GM18499 (cell line): ENCODE data around the gene SRGAP3.

Experiments used
- ATAC-seq: cut with Tn5 transposase; IDR thresholded peaks from one replicate; pipeline ENCODE4 v1.9.1; 2021; ENCODE audit warnings: moderate number of reproducible peaks; ENCODE audit not compliant: insufficient read depth, unreplicated experiment

The SRGAP3 gene

DNA sequence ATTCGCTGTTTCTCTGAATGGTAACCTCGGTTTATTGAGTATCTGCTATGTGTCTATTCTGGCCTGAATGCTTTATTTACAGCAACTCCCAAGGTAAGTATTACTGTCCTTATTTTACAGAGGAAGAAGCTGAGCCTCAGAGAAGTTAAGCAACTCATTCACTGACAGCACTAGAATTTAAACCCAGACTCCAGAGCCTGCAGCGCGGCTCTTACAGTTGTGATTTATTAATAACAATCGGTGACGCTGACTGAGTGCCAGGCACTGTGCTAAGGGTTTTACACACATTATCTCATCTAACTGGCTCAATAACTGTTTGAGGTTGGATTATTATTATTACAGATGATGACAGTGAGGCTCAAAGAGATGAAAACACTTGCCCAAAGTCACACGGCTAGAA is 19.6 kb downstream of the SRGAP3 start:
- ATAC-seq: no peak

DNA sequence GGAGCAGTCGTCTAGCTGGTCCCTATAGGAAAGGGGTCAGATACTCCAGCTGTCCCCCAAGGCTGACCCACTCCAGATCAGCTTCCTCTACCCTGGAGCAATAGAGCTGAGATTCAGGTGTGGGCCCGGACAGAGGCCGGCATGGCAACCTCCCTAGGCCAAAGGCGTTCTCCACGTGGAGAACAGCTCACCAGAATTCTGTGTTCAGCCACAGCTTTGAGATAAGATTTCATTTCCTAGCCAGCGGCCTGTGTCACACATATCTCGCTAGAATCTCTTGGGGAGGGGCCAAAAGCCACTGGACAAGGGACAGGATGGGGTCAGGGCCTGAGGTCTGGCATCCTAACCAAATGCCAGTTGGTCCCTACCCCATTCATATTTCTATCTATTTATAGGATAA is 20.1 kb downstream of the SRGAP3 start:
- ATAC-seq: no peak

DNA sequence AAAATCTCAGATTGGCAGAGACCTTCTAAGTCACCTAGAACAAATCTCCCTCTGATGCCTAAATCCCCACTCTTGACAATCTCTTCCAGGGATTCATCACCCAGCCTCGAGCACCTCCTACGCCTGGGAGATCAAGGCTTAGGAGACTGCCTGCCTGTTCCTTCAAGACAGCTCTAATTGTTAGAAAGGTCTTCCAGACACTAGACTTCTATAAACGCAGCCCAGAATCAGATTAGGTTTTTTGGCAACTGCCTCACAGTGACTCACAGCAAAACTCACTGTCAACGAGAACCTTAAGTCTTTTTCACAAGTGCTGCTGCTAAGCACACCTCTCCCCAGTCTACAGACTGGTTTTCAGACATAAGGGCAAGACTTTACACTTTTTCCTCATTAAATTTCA is 23.1 kb downstream of the SRGAP3 start:
- ATAC-seq: no peak

DNA sequence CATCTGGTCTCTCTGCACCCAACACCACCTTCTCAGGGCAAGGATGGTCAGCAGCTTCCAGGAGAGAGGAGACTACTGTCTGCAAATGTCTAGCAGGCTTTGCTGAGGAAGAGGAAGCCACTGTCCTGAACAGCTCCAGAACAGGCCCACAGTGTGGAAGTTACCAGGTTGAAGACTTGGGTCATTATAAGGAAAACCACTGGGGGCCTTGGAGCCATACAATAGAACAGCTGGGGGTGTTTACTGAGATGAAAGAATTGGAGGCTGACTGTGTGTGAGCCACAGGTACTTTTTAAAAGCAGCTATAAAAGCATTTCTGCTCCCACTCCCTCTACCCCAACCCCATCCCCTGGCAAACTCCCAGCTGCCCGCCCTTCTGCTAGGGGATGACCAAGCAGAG is 24.2 kb downstream of the SRGAP3 start:
- ATAC-seq: no peak

DNA sequence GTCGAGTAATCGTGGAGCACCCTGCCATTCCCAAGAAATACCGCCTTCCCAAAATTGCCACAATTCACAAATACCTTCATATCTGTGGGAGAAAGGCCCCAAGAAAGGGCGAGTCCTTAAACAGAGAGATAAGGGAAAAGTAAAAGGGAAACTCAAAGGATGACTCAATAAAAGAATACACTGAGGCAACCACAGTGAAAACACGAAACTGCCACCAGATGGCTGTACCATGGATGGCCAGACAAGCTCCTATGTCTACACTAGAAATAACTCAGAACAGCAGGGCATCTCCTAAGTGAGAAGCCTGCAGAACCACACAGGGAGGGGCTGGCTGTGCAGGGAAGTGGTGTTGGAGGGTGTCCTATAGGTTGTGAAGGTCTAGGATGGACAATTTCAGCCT is 25.0 kb downstream of the SRGAP3 start:
- ATAC-seq: peak; percentile 94

DNA sequence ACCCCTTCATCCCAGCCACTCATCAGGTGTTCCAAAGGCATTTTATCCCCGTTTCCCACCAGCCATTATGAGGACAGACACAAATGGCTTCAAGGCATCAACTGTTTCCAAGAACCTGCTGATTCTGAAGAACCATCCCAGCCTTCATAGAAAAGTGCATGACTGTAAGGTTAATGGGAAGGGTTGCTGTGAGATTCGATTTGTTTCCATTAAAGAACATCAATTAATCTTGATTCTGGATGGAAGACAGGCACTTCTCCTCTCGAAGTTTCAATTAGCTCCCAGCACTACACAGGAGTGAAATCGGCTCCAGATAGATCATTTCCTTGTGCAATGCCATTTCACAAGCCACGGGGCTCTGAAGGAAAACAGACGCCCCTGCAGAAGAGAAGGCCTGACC is 25.8 kb downstream of the SRGAP3 start:
- ATAC-seq: no peak

DNA sequence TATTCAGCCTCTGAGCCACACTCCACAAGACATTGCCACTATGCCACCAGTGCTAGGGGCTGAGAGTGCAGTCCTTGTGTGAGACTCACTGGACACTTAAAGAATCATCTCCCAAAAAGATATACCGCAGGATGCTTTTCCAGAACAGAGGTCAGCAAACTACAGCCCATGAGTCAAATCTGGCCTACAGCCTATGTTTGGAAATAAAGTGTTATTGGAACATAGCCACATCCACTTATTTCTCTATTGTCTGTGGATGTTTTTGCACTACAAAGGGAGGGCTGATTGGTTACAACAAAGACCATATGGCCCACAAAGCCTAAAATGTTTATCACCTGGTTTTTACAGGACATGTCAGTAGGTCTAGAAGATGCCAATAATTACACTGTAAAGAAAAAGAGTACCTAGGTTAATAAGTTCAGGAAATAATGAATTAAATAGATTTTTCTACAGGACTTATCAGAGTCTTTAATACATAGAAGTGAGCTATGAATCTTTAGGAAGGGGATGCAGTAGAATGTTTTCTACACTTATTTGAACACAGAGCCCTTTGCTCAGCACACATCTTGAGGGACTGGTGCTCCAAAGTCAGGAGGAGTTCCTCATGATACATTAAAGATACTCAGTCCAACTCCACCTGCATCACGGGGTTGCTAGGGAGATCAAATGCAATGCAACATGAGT is 26.3 kb downstream of the SRGAP3 start:
- ATAC-seq: no peak

DNA sequence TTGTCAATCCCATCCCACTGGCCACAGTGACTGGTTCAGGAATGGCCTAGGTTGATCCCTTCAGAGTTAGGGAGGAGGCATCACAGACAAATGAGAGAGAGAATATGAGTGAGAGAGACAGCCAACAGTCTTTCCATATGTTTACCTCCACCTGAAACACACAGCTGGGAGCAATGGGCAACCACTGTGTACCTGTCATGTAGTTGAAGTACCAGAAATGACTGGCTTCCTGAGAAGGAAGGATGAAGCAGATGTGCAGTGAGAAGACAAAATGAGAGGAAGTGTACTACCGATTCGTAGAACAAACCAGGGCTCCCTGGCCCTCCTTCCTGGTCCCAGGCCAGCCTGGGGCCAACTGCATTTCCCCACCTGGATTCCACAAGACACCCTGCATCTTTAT is 27.4 kb downstream of the SRGAP3 start:
- ATAC-seq: no peak

DNA sequence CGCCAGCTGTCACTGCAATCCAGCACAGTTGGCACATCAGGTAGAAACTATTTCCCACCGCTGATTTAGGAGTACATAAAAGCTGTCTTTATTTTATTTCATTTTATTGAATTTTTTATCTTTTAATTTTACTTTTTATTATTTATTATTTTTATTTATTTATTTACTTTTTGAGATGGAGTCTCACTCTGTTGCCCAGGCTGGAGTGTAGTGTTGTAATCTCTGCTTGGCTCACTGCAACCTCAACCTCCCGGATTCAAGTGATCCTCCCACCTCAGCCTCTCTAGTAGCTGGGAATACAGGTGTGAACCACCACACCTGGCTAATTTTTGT is 31.0 kb downstream of the SRGAP3 start:
- no peak for ATAC-seq

DNA sequence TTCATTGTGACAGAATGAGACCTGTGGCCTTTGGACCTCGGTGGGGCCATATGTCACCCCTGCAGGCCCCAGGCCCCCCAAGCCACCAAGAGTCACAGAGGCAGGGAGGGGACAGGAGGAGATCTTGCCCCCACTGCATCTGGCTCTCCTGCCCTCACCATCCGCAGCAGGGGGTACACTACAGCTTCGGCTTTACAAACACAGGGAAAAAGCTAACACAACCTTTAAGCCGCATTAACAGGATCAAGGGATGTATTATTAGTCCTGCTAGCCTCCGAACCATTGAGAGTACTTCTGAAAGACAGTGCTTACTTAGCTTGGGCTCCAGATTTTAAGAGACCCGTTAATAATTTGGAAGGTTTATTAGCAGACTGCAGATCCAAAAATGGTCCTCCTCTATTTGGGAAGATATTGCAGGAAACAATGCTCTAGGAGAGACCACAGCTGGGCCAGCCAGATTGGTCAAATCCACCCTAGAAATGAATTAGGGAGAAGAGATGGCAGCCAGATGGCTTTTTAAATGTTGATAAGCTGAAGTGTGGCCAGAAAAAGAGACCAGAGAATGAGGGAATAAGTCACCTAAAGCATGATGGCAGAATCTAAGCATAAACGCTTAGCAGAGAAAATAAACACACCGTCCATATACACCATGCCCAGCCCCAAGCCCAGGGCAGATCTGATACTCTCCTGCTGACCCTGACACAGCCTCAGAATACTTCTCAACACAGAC is 31.5 kb downstream of the SRGAP3 start:
- ATAC-seq: no peak

DNA sequence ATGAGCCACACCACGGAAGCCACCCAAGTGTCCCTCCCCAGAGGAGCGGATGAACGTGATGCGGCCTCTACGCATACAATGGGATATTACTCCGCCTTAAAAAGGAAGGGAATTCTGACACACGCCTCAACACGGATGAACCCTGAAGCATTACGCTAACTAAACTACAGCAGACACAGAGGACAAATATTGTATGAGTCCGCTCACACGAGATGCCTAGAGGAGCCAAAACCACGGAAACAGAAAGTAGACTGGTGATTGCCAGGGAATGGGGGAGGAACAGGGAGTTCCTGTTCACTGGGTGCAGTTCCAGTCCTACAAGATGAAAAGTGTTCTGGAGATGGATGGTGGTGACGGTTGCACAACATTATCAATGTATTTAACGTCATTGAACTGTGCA is 32.7 kb downstream of the SRGAP3 start:
- ATAC-seq: no peak

DNA sequence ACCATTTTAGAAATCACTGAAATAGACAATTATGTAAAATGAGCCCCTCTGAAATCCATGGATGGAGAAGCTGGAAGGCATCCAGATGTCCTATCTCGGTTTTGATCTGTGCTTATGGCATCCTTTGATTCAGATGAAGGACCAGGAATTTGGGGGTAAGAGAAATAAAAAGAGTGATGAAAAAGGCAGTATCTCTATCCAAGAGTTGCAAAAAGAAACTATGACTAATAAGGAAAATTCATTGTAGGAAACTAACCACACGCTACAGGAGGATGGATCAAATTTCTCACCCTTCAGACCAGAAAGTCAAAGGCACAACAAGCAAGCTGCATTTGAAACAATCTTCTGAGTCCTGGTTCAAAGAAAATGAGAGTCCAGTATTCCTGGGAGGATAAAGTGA is 34.8 kb downstream of the SRGAP3 start:
- no peak for ATAC-seq

DNA sequence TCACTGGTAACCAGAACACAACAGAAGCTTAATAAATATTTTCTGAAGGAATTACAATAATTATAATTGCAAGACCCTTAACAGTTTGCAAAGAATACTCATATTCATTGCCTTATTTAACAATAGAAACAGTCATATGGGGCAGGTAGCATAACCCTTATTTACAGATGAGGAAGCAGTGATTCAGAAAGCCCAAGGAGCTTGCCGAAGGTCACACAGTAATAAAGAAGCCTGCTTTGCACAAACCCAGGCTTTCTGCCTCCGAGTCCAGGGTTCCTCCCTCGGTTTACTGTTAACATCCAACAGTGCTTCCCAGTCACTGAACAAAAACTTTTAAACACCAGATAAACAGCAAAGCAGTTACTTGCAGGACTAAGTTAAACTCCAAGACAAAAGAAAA is 35.3 kb downstream of the SRGAP3 start:
- ATAC-seq: no peak

DNA sequence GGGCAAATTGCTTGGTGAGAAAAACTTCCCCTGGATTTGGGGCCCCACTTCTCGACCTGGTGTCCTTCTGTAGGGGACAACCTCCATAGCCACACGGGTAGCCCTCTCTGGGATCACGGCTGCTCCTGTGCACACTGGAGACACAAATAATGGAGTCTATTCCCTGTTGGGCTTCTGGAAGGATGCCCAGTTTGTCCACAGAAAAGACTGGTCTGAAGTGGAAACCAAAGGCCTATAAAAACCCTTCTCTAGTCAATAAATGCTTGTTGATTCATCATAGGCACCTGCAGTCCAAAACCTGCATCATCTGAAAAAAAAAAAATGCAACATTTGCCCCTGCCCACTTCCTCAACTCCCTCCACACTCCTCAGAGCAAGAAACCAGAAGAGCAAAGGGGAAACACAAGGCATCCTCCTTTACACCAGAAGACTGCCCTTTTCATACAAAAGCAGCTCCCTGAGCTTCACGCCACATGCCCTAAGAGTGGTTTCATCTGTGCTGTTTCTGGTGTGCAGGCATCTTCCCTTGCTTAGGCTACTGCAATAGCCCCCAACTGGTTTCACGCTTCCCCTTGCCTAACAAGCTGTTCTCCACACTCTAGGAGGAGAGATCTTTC is 36.3 kb downstream of the SRGAP3 start:
- ATAC-seq: no peak

DNA sequence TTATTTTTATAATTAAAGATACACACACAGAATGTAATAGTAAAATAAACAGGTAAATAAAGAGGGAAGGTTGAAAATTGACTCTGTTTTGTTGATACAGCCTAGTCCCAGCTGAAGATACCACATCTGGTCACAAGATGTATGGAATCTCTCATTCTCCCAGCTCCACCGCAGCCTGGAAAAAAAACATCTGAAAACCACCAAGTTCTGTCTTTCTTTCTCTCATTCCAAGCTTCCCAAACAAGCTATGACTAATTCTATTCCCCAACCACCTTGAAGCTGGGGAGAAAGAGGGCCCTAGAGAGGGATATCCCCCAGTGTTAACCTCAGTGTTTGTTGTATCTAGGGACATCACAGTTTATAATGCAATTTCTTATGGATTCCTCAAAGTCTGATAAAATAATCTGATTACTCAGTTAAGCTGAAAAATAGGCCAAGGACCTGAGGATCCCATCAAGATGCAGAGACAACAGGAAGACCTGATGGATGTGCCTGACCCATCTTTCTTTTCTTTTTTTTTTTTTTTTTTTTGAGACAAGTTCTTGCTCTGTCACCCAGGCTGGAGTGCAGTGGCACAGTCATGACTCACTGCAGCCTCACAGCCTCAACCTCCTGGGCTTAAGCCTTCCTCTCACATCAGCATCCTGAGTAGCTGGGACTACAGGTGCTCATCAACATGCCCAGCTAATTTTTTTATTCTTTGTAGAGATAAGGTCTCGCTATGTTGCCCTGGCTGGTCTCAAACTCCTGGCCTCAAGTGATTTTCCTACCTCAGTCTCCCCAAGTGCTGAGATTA is 38.1 kb downstream of the SRGAP3 start:
- no peak for ATAC-seq

DNA sequence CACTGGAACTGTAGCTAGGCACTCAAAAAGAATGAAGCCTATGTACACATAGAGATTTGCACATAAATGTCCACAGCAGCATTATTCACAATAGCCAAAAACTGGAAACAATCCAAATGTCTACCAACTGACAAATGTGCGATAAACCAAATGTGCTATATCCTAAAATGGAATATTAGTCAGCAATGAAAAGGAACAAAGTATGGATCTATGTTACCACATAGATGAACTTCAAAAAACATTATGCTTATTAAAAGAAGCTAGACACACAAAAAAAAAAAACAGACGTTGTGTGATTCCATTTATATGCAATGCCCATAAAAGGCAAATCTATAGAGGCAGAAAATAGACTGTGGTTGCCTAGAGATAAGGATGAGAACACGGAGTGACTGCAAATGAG is 39.7 kb downstream of the SRGAP3 start:
- no peak for ATAC-seq

DNA sequence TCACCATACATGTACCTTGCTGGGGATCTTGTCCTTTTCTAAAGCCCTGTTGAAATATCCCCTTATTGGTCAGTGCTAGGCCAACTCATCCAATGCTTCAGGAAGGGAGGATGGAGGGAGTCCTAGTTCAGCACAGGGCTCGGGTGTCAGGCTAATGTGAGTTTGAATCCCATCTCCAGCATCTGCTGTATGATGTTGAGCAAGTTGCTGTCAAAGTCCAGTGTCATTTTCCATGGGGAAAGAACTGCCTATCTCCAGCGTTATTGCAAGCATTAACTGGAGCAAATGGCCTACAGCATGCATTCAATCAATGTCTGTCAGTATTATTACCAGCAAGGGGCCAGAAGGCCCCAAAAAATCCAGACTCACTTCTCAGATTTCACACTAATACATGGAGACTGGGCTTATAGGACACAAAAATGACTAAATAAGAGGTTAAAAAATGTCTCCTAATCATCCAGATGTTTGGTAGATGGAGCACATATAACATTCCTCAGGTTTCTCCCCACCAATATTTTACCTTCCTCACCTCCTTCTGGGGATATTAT is 40.8 kb downstream of the SRGAP3 start:
- ATAC-seq: no peak

DNA sequence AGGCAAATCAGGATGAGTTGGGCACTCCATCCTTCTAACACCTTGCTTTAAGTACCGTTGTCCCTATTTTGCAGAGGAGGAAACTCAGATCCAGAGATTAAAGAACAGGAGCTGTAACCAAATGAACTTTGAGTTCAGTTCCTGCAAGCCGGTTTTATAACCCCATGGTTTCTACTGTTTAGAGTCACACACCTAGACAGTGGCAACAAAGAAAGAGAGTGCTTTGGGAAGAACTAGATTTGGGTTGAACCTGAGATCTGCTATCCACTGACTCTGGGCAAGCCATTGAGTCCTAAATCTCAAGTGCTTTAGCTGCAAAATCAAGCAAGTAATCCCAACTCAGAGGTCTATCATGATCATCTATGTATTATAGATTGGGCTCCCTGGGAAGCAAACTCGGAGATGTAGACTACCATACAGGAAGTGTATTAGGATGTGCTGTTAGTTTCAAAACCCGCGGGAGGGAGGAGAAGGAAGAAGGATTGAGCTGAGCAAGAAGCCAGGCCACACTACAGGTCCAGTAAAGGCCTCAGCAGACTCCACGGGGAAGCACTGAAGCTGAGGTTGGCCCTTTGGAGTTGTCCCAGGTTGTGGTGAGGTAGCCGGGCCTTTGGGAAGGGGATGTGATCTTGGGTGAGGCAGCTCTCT is 42.2 kb downstream of the SRGAP3 start:
- ATAC-seq: no peak

DNA sequence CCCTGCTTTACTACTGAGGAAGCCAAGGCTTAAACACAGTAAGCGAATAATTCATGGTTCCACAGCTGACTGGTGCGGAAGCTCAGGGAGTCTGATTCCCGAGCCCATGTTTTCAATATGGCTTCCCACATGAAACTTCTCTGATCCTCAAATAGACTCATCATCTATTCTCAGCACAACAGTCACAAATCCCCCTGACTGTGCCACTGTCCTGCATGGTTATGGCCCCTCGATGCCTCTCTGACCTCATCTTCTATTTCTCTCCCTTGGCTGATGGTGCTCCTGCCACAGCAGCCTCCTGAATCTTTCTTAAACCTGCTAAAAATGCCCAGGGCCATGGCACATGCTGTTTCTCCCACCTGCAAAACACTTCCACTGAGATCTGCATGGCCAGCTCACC is 43.2 kb downstream of the SRGAP3 start:
- no peak for ATAC-seq

DNA sequence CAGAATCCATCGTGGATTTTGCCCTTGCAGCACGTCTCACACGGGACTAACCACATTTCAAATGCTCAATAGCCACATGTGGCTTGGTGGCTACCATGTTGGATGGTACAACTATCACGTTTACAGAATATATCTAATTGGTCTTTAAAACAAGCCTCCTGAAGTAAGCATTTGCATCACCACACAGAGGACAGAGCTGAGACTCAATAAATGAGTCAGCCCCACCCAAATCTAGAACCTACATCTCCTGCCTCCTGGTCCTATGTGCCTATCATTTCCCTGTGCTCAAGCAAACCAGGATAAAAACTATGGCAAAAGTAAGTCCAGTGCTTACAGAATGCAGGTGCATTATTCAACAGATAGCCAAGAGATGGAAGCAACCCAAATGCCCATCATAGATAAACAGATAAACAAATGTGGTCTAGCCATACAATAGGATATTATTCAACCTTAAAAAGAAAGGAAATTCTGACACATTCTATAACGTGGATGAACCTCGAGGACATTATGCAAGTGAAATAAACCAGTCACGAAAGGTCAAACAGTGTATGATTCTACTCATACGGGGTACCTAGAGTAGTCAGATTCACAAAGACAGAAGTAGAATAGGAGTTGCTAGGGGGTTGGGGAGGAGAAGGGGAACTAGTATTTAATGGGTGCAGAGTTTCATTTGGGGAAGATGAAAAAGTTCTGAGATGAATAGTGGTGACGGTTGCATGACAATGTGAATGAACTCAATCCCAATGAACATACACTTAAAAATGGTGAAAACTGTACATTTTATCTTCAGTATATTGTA is 43.9 kb downstream of the SRGAP3 start:
- ATAC-seq: no peak
